Vagina (tissue), 2 donors: ENCODE measurements around the gene PLEKHS1. TPM values are rescaled to one million over a fixed set of nuclear protein-coding genes. Genes with fewer than 3 reads are reported as not detected.

Source experiments
- DNase-seq, 2 donors: peaks; one replicate each; pipeline ENCODE4 v3.0.0-alpha.2; 2017; ENCODE audit errors: extremely low spot score in 2 of 2
- H3K27ac ChIP-seq: fragments of 200-600 bp; sonication (generic); one replicate; pipeline ENCODE4 v1.5.1; 2019
- H3K27me3 ChIP-seq: fragments of 200-600 bp; sonication (generic); one replicate; pipeline ENCODE4 v1.5.1; 2019
- H3K36me3 ChIP-seq, 2 donors: fragments of 200-600 bp; sonication (generic); one replicate each; pipeline ENCODE4 v1.5.1; 2017 to 2019
- H3K4me1 ChIP-seq: fragments of 200-600 bp; sonication (generic); one replicate; pipeline ENCODE4 v1.5.1; 2019
- H3K4me3 ChIP-seq, 2 donors: fragments of 200-600 bp; sonication (generic); 1 replicate in 1 of 2; 2 replicates in 1 of 2; pipeline ENCODE4 v1.5.1; 2016 to 2019
- H3K9me3 ChIP-seq: fragments of 200-600 bp; sonication (generic); one replicate; pipeline ENCODE4 v1.5.1; 2019
- CTCF ChIP-seq, 3 experiments: fragments of 450-650 bp in 2 of 3; fragments of 200-600 bp in 1 of 3; sonication (generic) in 1 of 3; IDR thresholded peaks; one replicate each; pipeline ENCODE4 v1.5.1; 2017 to 2019; ENCODE audit warnings: antibody characterized with exemption in 3 of 3, mild to moderate bottlenecking in 2 of 3, moderate library complexity in 2 of 3
- POLR2A ChIP-seq, 2 donors: fragments of 450-650 bp; IDR thresholded peaks; one replicate each; pipeline ENCODE4 v1.6.1; 2017; ENCODE audit warnings: antibody characterized with exemption in 2 of 2, mild to moderate bottlenecking in 2 of 2, moderate library complexity in 2 of 2
- POLR2AphosphoS5 ChIP-seq, 2 donors: sonication (generic); formaldehyde crosslinking; IDR thresholded peaks; one replicate each; pipeline ENCODE4 v1.9.0; 2017; ENCODE audit warnings: antibody characterized with exemption in 2 of 2, mild to moderate bottlenecking in 2 of 2, low read depth in 1 of 2; ENCODE audit not compliant: insufficient read depth in 1 of 2
- intact Hi-C: fragments of 100-400 bp; cut with DNase I; formaldehyde crosslinking; loops from one replicate; pipeline ENCODE4 v1.15.1; 2023
- total RNA-seq: library from RNA; depleted of rRNA; stranded (reverse); fragments of >200 nt; gene quantifications from one replicate; pipeline ENCODE4 v1.2.3, GENCODE V29; 2016

The PLEKHS1 gene
- total RNA-seq, 1 donor from 2014 or later, result not detected

- Histone ChIP-seq H3K9me3 (no peaks in the 10 kb centered on the region), H3K4me1 (no peaks in the 10 kb centered on the region), H3K36me3 (peaks cover 0 to 22% of the 10 kb centered on the region in 2 donors), H3K27me3 (no peaks in the 10 kb centered on the region), H3K4me3 (no peak overlapping the region), H3K27ac (no peak overlapping the region)
- DNase-seq, result no peak
- no peak for TF ChIP-seq POLR2AphosphoS5 (IDR thresholded peaks at IDR 0.05; ENCODE audit: insufficient read depth in 1 of 2, low read depth in 1 of 2)
- no peak for TF ChIP-seq CTCF (IDR thresholded peaks at IDR 0.05)
- no peak for TF ChIP-seq POLR2A (IDR thresholded peaks at IDR 0.05)
- intact Hi-C loops, result no loop called here
These were observed 18.5 kb upstream of the PLEKHS1 start for GRCh38 chr10:113732966-113733365.

- Histone ChIP-seq H3K27ac (no peak overlapping the region), H3K9me3 (no peaks in the 10 kb centered on the region), H3K36me3 (peaks cover 0 to 15% of the 10 kb centered on the region in 2 donors), H3K4me3 (no peak overlapping the region), H3K27me3 (no peaks in the 10 kb centered on the region), H3K4me1 (no peaks in the 10 kb centered on the region)
- TF ChIP-seq POLR2AphosphoS5 (IDR thresholded peaks at IDR 0.05; ENCODE audit: insufficient read depth in 1 of 2, low read depth in 1 of 2), result no peak
- no peak for TF ChIP-seq POLR2A (IDR thresholded peaks at IDR 0.05)
- no peak for TF ChIP-seq CTCF (IDR thresholded peaks at IDR 0.05)
- intact Hi-C loops, result no loop called here
- DNase-seq, result no peak
These were observed 17.8 kb upstream of the PLEKHS1 start for GRCh38 chr10:113733635-113734034.

DNA sequence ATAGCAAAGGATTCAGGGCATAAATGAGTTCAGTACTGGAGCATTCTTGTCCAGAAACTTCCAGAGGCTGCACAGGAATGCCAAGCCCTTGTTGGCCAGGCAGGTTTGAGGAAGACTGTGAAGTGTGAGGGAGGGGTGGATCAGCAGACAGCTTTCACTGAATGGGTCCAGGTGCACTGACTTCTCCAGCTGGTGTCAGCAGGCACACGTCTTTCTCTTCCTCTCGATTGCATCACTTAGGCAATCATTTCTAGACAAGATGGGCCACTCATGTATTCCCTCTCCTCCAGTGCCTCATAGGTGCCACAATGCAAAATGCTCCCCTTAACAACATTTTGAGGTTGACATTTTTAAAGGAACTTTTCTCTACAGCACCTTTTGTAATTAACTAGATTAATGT is 15.6 kb upstream of the PLEKHS1 start:
- Histone ChIP-seq H3K4me3 (no peak overlapping the region), H3K4me1 (no peaks in the 10 kb centered on the region), H3K27me3 (no peaks in the 10 kb centered on the region), H3K36me3 (no peaks in the 10 kb centered on the region), H3K9me3 (no peaks in the 10 kb centered on the region), H3K27ac (no peak overlapping the region)
- TF ChIP-seq CTCF (IDR thresholded peaks at IDR 0.05) (no peak), POLR2A (IDR thresholded peaks at IDR 0.05) (no peak), POLR2AphosphoS5 (IDR thresholded peaks at IDR 0.05; ENCODE audit: insufficient read depth in 1 of 2, low read depth in 1 of 2) (no peak)
- intact Hi-C loops, result no loop called here
- DNase-seq, result no peak

DNA sequence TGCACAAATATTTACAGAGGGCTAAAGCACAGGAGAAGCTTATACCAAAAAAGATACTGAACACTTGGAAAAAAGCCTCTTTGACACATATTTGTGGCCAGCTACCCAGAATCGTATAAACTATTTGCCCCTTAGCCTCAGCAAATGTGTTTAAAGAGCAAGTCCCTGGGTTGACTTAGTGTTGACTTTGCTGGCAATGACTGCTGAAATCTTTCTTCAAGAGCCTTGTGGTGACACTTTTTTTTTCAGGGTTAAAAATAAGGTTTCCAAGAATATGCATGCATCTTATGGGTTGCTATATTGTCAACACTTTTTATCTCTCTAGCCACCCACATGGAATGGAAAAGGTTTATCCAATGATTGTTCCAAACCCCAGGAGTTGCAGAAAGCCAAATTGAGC is 14.9 kb upstream of the PLEKHS1 start:
- TF ChIP-seq POLR2A (IDR thresholded peaks at IDR 0.05), result no peak
- no peak for DNase-seq

DNA sequence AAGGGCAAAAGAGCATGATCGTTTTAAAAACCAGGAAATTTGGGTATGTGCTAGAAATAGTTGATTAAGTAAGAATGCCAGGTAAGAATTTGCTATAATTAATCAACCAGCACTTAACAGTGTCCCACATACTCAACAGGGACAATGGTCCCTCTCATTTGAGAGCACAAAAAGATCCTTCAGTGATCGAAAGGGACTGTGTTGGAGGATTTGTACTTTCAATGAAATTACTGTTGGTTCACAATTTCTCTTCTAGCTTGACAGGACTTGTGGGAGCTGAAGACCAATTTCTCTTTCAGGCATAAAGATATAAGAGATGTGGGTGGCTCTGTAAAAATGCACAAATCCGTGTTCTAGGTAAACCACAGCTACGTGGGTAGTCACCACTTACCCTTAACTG is 12.5 kb upstream of the PLEKHS1 start:
- Histone ChIP-seq H3K27me3 (no peaks in the 10 kb centered on the region), H3K4me3 (no peak overlapping the region), H3K4me1 (no peaks in the 10 kb centered on the region), H3K9me3 (no peaks in the 10 kb centered on the region), H3K36me3 (no peaks in the 10 kb centered on the region), H3K27ac (no peak overlapping the region)
- DNase-seq, result no peak
- intact Hi-C loops, result no loop called here
- no peak for TF ChIP-seq POLR2AphosphoS5 (IDR thresholded peaks at IDR 0.05; ENCODE audit: insufficient read depth in 1 of 2, low read depth in 1 of 2)
- no peak for TF ChIP-seq POLR2A (IDR thresholded peaks at IDR 0.05)
- no peak for TF ChIP-seq CTCF (IDR thresholded peaks at IDR 0.05)

More for the DNA sequence above, 14.9 kb upstream of the PLEKHS1 start:
- Histone ChIP-seq H3K4me1 (no peaks in the 10 kb centered on the region), H3K36me3 (no peaks in the 10 kb centered on the region), H3K4me3 (no peak overlapping the region), H3K27ac (no peak overlapping the region), H3K9me3 (no peaks in the 10 kb centered on the region), H3K27me3 (no peaks in the 10 kb centered on the region)
- intact Hi-C loops, result no loop called here

DNA sequence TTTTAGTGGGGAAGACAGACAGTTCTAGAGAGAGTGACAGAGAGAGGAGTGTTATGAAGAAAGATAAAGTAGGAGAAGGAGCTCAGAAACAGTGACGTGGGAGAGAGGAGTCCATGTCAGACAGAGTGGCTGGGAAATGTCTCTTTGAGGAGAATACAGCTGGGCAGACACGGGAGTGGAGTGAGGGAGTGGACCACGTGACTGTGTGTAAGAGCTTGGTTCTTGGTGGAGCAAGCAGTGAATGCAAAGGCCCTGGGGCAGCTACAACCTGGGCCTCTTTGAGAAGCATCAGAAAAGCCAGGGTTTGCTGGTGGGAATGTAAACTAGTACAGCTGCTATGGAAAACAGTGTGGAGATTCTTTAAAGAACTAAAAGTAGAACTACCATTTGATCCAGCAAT is 11.9 kb upstream of the PLEKHS1 start:
- Histone ChIP-seq H3K27me3 (no peaks in the 10 kb centered on the region), H3K4me1 (no peaks in the 10 kb centered on the region), H3K9me3 (no peaks in the 10 kb centered on the region), H3K27ac (no peak overlapping the region), H3K4me3 (no peak overlapping the region), H3K36me3 (no peaks in the 10 kb centered on the region)
- intact Hi-C loops, result no loop called here
- no peak for TF ChIP-seq POLR2AphosphoS5 (IDR thresholded peaks at IDR 0.05; ENCODE audit: insufficient read depth in 1 of 2, low read depth in 1 of 2)
- no peak for TF ChIP-seq POLR2A (IDR thresholded peaks at IDR 0.05)
- no peak for TF ChIP-seq CTCF (IDR thresholded peaks at IDR 0.05)
- no peak for DNase-seq
